ENCODE data around the gene KCTD4.
"Not testable (repeated sequence)": the region's sequence is repeated elsewhere in the genome, so short reads cannot be mapped to it uniquely, and the experiment has no call there.

KCTD4 gene
- total RNA-seq = 0 reads per million in 4 experiments

DNA sequence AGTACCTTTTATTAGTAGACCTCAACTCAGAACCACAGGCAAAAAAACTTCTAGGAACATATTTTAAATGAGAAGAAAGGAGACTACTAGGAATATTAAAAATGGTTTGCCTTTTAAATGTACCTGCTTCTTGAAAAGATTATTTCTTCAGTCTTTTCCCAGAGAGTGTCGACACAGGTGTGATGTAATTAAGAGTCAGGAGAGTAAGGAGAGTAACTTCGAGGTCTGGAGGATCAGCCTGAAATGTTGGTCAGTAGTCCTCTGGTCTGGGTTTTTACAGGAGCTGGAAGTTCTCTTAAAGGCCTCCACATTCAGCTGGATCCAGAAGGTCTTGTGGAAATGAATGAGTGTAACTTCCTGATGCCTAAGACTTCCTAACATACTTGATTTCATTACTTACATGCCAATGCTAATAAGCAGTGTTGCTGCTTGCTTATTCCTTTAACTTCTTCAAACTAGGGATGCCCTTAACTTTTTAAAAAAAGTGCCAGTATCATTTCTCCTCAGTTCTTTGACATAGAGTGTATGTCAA lies at the start of gene KCTD4:
TSS of gene KCTD4 (minus strand) at position 345 of the 532 bp plus-strand sequence. CDS start 6,478 bp downstream, outside the sequence.
- DNase-seq = no peak

DNA sequence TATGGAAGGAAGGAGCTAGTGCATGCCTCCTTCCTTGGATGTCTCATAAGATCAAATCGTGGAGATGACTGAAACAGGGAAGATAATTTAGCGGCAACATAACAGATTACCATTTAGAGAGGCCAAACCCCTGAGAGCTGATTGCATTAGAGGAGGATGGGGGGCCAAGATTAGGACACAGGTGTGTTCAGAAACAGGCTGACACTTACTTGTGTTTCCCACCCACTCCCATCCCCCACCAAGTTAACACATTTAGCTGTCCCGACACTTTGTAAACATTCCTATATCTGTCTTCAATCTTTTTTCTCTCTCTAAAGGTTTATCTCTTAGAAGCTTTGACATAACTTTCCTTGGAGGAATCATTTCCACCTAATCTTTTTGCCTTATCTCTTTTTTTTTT lies 48.8 kb upstream of the KCTD4 start:
- DNase-seq = no peak

DNA sequence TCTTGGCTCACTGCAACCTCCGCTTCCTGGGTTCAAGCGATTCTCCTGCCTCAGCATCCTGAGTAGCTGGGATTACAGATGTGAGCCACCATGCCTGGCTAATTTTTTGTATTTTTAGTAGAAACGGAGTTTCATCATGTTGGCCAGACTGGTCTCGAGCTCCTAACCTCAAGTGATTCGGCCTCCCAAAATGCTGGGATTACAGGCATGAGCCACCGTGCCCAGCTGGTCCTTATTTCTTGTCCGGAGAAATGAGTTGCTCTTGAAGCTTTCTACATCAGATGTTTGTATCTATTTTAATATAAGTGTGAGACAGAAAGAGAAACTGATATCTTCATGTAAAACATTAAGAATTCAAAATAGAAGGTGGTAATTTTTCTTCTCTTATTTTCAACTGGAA lies 43.9 kb upstream of the KCTD4 start:
- not testable (repeated sequence) for DNase-seq

DNA sequence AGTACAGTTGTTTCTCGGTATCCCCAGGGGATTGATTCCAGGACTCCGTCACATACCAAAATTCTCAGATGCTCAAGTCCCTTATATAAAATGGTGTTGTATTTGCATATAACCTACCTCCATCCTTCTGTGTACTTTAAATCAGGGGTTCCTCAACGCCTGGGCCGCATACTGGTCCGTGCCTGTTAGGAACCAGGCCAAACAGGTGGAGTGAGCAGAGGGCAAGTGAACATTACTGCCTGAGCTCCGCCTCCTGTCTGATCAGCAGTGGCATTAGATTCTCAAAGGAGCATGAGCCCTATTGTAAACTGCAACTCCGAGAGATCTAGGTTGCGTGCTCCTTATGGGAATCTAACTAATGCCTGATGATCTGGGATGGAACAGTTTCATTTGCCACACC lies 42.2 kb upstream of the KCTD4 start:
- no peak for DNase-seq

DNA sequence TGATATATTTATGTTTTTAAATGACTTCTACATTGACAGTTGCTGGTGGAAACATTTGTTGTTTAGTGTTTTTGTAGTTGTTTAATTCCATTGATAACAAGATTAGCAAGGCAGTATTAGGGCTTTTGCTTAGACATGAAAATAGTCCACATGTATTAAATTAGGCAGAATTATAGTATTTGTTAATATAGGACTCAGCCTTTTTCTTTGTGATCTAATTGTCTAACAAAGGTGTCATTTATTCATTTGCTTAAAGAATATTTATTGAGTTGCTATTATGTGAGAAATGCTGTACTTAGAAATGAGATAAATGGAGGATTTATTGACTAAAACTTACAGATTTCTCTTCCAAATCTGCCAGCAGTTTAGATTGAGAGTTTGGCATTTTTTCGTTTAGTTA lies 41.7 kb upstream of the KCTD4 start:
- DNase-seq = no peak

DNA sequence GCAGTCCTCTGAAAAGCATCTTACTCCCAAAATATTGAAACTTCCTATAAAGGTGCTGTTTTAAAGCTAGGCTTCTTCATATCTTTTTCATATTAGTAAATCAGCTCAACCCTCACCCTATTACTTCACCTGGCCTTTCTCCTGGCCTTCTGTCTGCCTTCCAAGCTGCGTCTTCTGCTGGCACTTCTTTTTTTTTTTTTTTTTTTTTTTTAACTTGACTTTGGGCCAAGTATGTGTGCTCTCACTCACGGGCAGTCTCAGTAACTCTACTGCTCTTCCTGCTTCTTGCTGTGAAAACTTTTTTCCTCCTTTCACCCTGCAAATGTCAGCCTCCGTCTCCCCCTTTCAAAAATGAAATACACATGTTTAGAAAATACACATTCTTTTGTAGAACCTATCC lies 41.2 kb upstream of the KCTD4 start:
- no peak for DNase-seq

DNA sequence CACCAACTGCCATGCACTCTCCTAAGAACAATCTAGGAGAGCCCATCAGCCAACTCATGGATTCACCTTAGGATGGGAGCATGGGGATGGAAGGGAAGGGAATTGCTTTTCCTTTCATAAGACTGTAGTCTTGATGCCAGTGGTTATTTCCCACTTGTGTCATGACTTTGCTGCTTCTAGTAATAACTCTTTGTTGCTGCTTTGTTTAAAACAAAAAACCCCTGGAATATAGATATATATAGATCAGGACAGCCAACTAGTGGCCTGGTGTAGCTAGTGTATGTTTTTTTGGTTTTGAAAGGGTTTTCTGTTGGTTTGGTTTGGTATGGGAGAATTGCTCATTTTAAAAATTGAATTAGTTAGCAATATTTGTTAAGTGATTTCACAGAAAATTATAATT lies 39.3 kb upstream of the KCTD4 start:
- no peak for DNase-seq

DNA sequence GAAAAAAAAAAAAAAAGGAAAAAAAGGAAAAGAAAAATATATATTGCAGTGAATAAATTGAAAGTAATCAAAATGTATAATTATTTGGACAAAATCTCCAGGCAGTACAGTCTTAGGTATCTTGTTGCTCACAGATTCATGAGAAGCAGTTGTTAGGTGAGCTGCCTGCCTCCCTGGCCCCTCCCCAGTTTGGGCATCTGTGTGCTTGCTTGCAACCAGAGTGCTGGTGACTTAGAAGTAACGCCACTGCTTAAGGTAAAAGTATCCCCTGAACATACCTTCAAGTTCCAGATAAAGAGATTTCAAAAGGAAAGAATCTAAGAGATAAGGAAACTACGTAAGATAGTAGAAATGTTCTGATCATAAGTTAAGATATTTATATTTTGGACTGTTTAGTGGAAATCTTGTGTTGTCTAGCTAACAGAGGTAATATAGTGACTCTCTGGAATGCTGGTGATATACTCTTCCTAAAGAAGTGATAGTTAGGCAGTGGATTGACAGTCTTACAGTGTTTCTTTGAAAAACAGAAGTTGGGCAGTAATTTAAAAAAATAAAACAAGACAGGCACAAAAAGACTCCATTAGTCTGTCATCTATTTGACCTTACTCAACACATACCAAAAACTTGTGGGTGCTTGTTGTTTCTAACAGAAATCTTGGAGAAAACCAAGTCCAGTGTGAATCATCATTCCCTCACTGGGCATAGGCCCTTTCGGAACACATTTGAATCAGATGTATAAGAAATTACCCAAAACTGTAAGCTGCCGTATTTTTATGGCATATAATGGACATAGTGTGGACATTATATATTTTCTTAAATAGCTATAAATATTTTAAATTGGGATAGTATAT lies 38.3 kb upstream of the KCTD4 start:
- DNase-seq = no peak

DNA sequence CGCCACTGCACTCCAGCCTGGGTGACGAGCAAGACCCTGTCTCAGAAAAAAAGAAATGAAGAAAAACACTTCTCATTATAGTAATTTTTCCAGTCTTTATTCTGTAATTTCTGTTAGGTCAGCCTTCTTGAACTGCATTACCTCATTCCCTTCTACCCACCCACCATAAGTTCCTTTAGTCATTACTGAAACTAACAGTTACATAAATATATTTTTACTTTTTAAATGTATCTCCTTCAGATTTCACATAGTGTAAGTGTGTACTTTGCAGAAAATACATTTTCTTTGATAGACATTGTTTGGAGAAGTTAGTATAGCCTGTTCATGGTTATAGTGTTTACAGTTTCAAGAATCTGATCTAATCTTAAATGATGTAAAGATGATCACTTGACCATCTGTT lies 31.7 kb upstream of the KCTD4 start:
- DNase-seq = no peak

DNA sequence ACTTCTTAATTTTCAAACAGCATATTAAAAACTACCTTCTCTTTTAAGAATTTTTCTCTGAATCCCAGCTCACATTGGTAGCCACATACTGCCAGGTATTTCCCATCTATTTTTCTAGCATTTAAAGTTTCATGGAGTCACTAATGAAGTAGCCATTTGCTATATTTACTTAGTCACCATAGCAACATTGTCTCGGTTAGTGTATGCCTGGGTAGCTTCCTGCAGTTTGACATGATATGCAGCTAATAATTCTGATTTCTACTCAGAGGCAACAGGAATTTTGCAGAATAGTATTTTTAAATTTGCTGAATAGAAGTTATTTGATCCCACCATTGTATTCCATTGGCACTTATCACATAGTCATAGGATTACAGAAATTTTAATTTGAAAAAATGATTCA lies 30.9 kb upstream of the KCTD4 start:
- DNase-seq = no peak

DNA sequence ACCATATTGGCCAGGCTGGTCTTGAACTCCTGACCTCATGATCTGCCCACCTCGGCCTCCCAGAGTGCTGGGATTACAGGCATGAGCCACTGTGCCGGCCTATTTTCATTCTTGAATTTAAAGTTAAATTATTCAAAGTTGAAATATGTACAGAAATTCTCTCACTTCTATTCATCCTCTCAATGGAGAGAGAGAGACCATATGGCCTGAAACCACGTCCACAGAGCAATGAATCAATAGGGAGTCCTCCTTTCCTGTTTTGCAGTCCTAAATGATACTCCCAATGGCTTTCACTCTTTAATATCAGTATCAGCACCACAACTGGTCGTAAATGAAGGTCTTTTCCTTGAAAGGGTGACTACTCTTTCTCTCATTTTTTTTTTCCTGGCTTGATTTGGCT lies 30.5 kb upstream of the KCTD4 start:
- DNase-seq = no peak

DNA sequence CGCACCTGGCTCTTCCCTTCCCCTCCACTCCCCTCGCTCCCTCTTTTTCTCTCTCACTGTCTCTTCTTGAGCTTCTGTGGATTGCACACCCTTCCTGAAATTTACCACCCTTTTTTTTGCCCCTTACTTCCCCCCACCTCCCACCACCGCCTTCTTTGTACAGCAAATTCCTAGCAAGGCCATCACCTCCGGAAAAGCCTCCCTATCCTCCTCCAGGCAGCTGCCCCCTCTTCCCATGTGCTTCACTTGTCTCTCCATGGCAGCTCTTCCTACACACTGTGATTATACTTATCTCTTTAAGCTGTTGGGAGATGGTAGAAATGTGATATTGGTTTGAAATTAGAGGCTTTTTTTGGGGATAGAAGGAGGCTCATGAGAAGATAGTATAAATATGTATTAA lies 28.3 kb upstream of the KCTD4 start:
- DNase-seq = no peak

DNA sequence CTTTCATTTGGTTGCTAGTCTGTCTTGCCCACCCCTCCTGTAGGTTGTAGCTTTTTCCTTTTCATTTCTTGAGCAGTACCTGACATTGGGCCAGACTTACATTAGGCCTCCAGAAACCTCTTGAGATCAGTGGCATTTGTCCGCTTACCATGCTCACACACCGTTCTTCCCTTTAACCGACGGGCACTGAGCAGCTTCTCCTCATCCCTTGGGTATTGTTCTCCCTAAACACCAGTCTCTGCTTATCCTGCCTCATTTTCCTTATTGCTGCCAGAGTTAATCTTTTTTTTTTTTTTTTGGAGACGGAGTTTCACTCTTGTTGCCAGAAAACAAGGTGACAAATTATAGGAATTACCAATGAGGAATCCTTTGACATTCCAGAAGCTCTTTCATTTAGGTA lies 27.2 kb upstream of the KCTD4 start:
- DNase-seq = no peak

DNA sequence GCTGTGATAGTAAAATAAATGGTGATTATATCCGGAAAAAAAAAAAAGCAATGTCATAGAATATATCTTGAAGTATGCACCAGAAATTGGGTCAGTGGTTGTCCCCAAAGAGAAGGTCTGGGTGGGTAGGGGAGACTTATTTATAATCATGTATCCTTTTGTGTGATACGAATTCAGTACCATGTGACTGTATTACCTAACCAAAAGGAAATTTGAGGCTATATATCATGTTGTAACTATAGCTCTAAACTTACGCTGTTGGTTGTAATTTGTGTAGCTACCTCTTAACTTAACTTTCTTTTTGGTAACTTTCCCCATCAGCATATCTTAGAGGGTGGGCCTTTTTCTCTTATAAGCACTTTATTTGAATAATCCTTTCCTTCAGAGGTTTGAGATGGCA lies 25.2 kb upstream of the KCTD4 start:
- no peak for DNase-seq

DNA sequence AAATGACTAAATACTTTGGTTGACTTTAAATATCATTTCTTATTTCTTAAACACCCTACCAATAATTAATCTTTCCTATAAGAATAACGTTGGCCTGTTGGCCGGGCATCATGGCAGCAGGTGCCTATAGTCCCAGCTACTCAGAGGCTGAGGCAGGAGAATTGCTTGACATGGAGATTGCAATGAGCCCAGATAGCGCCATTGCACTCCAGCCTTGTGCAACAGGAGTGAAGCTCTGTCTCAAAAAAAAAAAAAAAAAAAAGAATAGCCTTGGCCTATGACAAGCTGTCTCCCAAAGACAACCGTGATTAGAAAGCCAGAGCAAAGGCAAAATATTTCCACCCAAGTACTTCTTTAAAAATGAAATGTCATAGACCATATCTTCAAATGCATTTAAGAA lies 24.5 kb upstream of the KCTD4 start:
- DNase-seq = no peak

DNA sequence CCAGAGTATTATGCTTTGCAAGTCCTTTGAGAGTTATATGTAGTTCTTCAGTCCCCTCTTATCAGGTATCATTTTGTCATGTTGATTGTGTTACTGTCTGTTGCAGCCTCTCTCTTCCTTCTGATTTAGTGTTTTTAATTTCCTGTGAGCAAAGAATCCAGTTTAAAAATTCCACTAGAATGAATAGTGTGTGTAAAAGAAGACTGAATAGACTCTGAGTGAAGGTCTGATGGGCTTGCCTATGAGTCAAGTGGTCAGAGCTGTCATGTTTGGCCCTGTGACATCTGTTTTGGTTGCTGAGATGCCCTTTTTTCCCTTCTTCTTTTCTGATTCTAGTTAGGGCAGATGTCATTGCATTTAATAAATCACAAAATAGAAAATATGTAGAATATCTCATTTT lies 23.3 kb upstream of the KCTD4 start:
- DNase-seq = no peak

DNA sequence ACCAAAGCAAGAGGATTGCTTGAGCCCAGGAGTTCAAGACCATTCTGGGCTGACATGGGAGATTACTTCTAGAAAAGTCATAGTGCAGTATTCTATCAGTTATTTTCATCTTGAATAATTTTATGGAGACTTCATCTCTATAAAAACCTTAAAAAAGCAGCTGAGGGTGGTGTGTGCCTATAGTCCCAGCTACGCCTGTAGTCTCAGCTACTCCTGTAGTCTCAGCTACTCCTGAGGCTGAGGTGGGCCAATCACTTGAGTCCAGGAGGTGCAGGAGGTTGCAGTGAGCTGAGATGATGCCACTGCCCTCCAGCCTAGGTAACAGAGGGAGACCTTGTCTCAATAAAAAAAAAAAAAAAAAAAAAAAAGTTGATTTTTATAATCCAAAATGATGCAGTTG lies 22.1 kb upstream of the KCTD4 start:
- DNase-seq = no peak

DNA sequence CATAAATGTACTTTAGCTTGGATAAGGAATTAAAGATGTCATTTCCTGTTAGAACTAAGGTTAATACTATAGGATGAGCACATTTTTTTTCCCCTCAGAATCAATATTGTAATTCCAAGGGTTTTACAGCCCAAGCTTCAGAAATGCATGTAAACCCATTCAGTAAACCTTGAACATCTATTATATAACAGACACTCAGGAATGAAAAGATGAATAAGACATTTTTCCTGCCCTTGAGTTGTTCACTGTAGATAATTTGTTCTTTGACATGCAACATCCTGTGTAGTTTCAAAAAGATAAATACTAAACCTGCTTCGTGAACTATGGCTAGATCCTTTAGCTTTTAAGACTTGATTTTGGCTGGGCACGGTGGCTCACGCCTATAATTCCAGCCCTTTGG lies 21.7 kb upstream of the KCTD4 start:
- DNase-seq = no peak

DNA sequence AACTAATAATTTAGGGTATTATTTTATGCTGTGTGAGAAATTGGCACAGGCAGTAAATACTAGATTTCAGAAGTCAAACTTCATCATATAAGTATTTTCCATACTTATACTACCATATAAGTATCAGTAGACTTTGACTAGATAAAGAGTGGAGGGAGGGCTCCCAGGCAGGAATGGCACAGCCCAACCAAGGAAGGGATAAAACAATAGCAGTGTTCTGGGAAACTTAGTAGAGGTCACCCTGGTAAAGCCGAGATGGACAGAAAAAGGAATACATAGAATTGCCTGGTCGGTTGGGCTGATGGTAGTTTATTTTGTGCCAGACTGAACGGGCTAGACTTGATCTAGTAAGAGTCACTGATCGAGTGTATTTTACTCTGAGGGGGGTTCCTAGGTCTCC lies 19.6 kb upstream of the KCTD4 start:
- no peak for DNase-seq

DNA sequence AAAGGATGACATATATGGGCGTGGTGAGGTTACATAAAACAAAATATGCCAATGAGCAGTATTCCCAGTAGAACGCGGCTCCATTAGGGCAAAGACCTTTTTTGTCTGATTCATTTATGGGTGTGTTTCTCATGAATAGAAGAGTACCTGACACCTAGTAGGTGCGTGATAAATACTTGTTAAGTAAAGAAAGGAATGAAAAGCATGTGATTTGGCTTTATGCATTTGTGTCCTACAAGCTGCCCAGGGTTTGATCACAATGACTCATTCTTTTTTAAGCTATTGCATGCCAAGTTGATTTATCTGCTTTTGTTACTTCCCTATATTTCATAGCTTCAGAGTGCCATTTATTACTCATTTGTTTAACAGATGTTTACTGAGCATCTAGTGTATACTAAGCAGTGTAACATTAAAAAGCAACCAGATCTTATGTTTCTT lies 19.1 kb upstream of the KCTD4 start:
- DNase-seq = no peak

DNA sequence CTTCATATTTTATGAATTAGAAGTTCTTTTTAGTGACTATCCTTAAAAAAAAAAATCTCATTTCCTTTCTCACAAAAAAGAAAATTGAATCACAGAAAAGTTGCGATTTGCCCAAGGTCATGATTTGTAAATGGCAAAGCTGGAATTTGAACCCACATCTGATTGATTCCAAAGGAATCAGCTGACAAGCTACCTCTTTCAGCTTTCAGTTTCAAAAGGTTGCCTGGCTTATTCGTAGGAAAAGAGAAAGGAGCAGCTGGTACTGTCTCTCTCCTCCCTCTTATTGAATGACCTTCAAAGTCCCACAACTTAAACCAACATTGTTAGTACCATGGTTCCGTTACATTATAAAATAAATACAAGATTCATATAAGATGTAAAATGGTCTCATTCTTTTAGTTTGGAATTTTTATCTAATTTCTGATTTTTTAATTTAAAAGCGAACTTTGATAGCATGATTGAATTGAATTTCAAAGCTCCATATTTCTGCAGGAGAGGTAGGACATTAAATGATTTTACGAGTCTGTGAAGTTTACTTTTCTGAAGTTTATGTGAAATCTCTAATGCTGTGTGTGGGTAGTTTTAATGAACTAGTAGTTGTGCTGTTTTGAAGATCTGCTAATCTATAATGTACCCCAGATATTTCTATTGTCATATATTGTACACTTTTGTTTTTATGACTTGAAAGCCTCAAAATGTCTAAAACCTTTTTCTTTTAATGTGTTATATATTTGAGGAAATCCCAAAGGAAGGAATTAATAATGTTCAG lies 18.5 kb upstream of the KCTD4 start:
- no peak for DNase-seq

DNA sequence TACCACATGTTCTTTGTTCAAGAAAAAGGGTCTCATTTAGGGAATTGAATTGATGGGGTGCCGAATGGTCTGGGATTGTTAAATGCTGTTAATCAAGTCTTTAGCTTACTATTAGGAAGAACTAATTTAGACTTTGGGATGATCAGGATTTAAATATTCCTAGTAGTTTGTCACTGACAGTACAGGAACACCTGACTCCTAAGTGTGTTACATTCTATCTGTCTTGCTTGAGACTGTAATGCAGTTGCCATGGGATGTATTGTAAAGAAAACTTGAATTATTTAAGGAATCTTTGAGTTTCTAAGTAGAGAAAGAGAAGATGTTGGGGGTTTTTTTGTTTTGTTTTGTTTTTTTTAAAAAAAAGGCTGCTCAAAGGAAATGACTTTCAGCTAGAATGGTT lies 17.8 kb upstream of the KCTD4 start:
- no peak for DNase-seq

DNA sequence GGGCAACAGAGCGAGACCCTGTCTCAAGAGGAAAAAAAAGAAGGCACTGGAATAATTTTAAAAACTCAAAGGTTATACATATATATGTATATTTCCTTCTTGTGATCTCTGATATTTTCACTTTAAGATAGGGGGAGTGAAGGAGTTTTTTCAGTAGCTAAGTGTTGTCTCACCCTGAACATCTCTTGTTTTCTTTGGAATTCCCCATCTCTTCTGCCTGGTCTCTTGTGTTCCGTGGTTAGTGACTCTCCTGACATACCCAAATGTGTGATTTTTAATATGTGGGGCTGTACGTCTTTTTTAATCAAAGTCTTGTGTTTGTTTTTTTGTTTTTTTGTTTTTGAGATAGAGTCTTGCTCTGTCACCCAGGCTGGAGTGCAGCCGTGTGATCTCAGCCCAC lies 15.3 kb upstream of the KCTD4 start:
- no peak for DNase-seq

Measured in effector CD8-positive, alpha-beta T cell (primary cell).